Fibroblast of mammary gland (primary cell): Measurements from ENCODE around the gene YTHDF1.
"Not testable (repeated sequence)": the region's sequence is repeated elsewhere in the genome, so short reads cannot be mapped to it uniquely, and the experiment has no call there.

Experiments
- DNase-seq: peaks from one replicate; pipeline ENCODE4 v3.0.0-alpha.2; 2010; ENCODE audit warnings: low read depth
- H3K4me3 ChIP-seq: 2 replicates; pipeline ENCODE4 v1.5.1; 2011; ENCODE audit warnings: low read depth, mild to moderate bottlenecking, low read length, moderate library complexity; ENCODE audit not compliant: control insufficient read depth
- CTCF ChIP-seq: conservative IDR thresholded peaks from 2 replicates; pipeline ENCODE4 v1.5.1; 2011; ENCODE audit warnings: low read depth, low read length, inconsistent platforms; ENCODE audit not compliant: control insufficient read depth, insufficient read depth

The YTHDF1 gene

GRCh38 chr20:63222541-63222940 lies 6.6 kb upstream of the YTHDF1 start:
- no peak for DNase-seq
- no peak overlapping the region for H3K4me3 ChIP-seq
- no peak for TF ChIP-seq CTCF

GRCh38 chr20:63221400-63222053 lies 5.6 kb upstream of the YTHDF1 start:
- H3K4me3 ChIP-seq, DNase-seq: not testable (repeated sequence)

- no peak for TF ChIP-seq CTCF
- no peak for DNase-seq
- no peak overlapping the region for H3K4me3 ChIP-seq
Observed at GRCh38 chr20:63220696-63221399, 4.9 kb upstream of the YTHDF1 start.

GRCh38 chr20:63219866-63220521 lies 4.1 kb upstream of the YTHDF1 start:
- no peak overlapping the region for H3K4me3 ChIP-seq
- no peak for DNase-seq
- no peak for TF ChIP-seq CTCF

- no peak for DNase-seq
- no peak overlapping the region for H3K4me3 ChIP-seq
- TF ChIP-seq CTCF, result no peak
Observed at GRCh38 chr20:63219447-63219821, 3.5 kb upstream of the YTHDF1 start.

- no peak overlapping the region for H3K4me3 ChIP-seq
- no peak for DNase-seq
- TF ChIP-seq CTCF, result no peak
Observed at GRCh38 chr20:63218701-63219446, 2.9 kb upstream of the YTHDF1 start.

GRCh38 chr20:63217706-63218105 lies 1.8 kb upstream of the YTHDF1 start:
- no peak for TF ChIP-seq CTCF
- DNase-seq, result no peak
- H3K4me3 ChIP-seq, result no peak overlapping the region
